PC-3 (cell line): ENCODE data around the gene MEG3.

Experiments
- CTCF ChIP-seq: fragments of 300-600 bp; sonication (generic); conservative IDR thresholded peaks from 2 replicates; pipeline ENCODE4 v1.5.1; 2017; ENCODE audit warnings: antibody characterized with exemption, low read depth, mild to moderate bottlenecking, low read length
- EZH2 ChIP-seq: fragments of 300-600 bp; sonication (generic); IDR thresholded peaks from one replicate; pipeline ENCODE4 v1.6.1; 2017; ENCODE audit warnings: antibody characterized with exemption, mild to moderate bottlenecking, low read length; ENCODE audit not compliant: unreplicated experiment
- EZH2phosphoT487 ChIP-seq: fragments of 300-600 bp; sonication (generic); IDR thresholded peaks from 2 replicates; pipeline ENCODE4 v1.6.1; 2018; ENCODE audit warnings: mild to moderate bottlenecking, antibody characterized with exemption, low read length, borderline replicate concordance

DNA sequence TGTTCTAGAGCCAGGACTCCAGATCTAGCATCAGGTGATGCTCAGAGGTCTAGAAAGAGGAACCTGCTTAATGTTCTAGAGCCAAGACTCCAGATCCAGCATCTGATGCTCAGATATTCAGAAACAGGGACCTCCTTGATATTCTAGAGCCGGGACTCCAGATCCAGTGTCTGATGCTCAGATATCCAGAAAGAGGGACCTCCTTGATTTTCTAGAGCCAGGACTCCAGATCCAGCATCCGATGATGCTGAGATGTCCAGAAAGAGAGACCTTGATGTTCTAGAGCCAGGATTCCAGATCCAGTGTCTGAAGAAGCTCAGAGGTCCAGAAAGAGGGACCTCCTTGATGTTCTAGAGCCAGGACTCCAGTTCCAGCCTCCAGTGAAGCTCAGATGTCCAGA is 36.9 kb downstream of the MEG3 start:
- no peak for TF ChIP-seq CTCF
- TF ChIP-seq EZH2, result no peak
- TF ChIP-seq EZH2phosphoT487, result no peak
